Suprapubic skin (tissue), 3 donors: ENCODE measurements around the gene LCNL1.

ENCODE experiments used
- CTCF ChIP-seq, 2 donors: fragments of 200-600 bp in 1 of 2; fragments of 450-650 bp in 1 of 2; sonication (generic) in 1 of 2; IDR thresholded peaks; one replicate each; pipeline ENCODE4 v1.5.1; 2016 to 2019; ENCODE audit warnings: antibody characterized with exemption in 2 of 2, mild to moderate bottlenecking in 1 of 2, moderate library complexity in 1 of 2
- POLR2AphosphoS5 ChIP-seq, 3 donors: sonication (generic); formaldehyde crosslinking; IDR thresholded peaks; one replicate each; pipeline ENCODE4 v1.6.1; 2017; ENCODE audit warnings: antibody characterized with exemption in 3 of 3

DNA sequence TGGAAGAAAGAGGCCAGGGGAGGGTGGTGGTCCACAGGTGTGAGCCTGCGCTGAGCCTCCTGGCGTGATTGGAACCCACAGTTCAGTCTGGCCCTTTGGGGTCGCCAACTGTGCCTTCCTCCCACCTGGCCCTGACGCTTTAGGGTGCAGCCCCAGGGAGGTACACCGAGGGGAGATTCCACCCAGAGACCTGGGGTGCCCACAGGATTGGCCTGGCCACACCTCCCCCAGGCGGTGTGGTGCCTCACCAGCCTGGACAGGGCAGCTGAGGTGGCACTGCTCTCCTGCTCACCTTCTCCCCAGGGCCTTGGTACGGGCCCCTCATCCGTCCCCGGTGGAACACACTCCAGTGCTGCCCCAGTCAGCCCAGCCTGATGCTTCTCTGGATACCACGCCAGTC, 14.6 kb downstream of the LCNL1 start:
- TF ChIP-seq CTCF (IDR thresholded peaks at IDR 0.05) (no peak), POLR2AphosphoS5 (IDR thresholded peaks at IDR 0.05) (no peak)
